Measurements from ENCODE around the gene SLX4IP. TPM values are rescaled to one million over a fixed set of nuclear protein-coding genes. Genes with fewer than 3 reads are reported as not detected.
"Not testable (repeated sequence)": the region's sequence is repeated elsewhere in the genome, so short reads cannot be mapped to it uniquely, and the experiment has no call there.

The SLX4IP gene
- total RNA-seq, 2 donors from 2014 or later = 1.8 to 3.3 TPM

GRCh38 chr20:10577648-10578047 is 142.5 kb downstream of the SLX4IP start:
- no peak for DNase-seq (ENCODE audit: low spot score)
- intact Hi-C loops (cut with DNase I) = no loop called here

- intact Hi-C loops (cut with DNase I) = no loop called here
- DNase-seq (ENCODE audit: low spot score) = no peak
These were observed 143.5 kb downstream of the SLX4IP start for GRCh38 chr20:10578607-10579006.

GRCh38 chr20:10579942-10580341 is 144.8 kb downstream of the SLX4IP start:
- no peak for DNase-seq (ENCODE audit: low spot score)
- intact Hi-C loops (cut with DNase I) = no loop called here

- intact Hi-C loops (cut with DNase I) = no loop called here
- no peak for DNase-seq (ENCODE audit: low spot score)
These were observed 145.6 kb downstream of the SLX4IP start for GRCh38 chr20:10580700-10581099.

- intact Hi-C loops (cut with DNase I) = no loop called here
- no peak for DNase-seq (ENCODE audit: low spot score)
These were observed 146.7 kb downstream of the SLX4IP start for GRCh38 chr20:10581823-10582222.

GRCh38 chr20:10584371-10584770 is 149.3 kb downstream of the SLX4IP start:
- DNase-seq (ENCODE audit: low spot score) = no peak
- intact Hi-C loops (cut with DNase I) = no loop called here

- DNase-seq (ENCODE audit: low spot score) = no peak
- intact Hi-C loops (cut with DNase I) = no loop called here
These were observed 150.2 kb downstream of the SLX4IP start for GRCh38 chr20:10585308-10585707.

GRCh38 chr20:10586296-10586695 is 151.2 kb downstream of the SLX4IP start:
- no peak for DNase-seq (ENCODE audit: low spot score)
- intact Hi-C loops (cut with DNase I) = no loop called here

GRCh38 chr20:10590446-10590845 is 155.3 kb downstream of the SLX4IP start:
- intact Hi-C loops (cut with DNase I); DNase-seq (ENCODE audit: low spot score): not testable (repeated sequence)

GRCh38 chr20:10590950-10591671 is 156.0 kb downstream of the SLX4IP start:
- intact Hi-C loops (cut with DNase I) = loop anchor here in 1 of 2 donors (1.0 kb wide), 1 partner anchor 35 kb away; no protein-coding TSS in a partner anchor
- DNase-seq (ENCODE audit: low spot score) = no peak

GRCh38 chr20:10591946-10592521 is 156.9 kb downstream of the SLX4IP start:
- intact Hi-C loops (cut with DNase I) = loop anchor here in 1 of 2 donors (1.0 kb wide), 1 partner anchor 36 kb away; no protein-coding TSS in a partner anchor
- DNase-seq (ENCODE audit: low spot score) = no peak

GRCh38 chr20:10594296-10594868 is 159.3 kb downstream of the SLX4IP start:
- intact Hi-C loops (cut with DNase I) = no loop called here

GRCh38 chr20:10595266-10595665 is 160.2 kb downstream of the SLX4IP start:
- intact Hi-C loops (cut with DNase I) = no loop called here
- DNase-seq (ENCODE audit: low spot score) = no peak

More at GRCh38 chr20:10594296-10594868, 159.3 kb downstream of the SLX4IP start:
- DNase-seq (ENCODE audit: low spot score) = no peak

- intact Hi-C loops (cut with DNase I) = no loop called here
- DNase-seq (ENCODE audit: low spot score) = no peak
These were observed 160.9 kb downstream of the SLX4IP start for GRCh38 chr20:10595985-10596384.

GRCh38 chr20:10596710-10597121 is 161.6 kb downstream of the SLX4IP start:
- no peak for DNase-seq (ENCODE audit: low spot score)
- intact Hi-C loops (cut with DNase I) = no loop called here

- intact Hi-C loops (cut with DNase I) = no loop called here
- no peak for DNase-seq (ENCODE audit: low spot score)
These were observed 162.5 kb downstream of the SLX4IP start for GRCh38 chr20:10597637-10598036.

- DNase-seq (ENCODE audit: low spot score) = no peak
- intact Hi-C loops (cut with DNase I) = no loop called here
These were observed 167.2 kb downstream of the SLX4IP start for GRCh38 chr20:10602221-10602871.

GRCh38 chr20:10603378-10603777 is 168.3 kb downstream of the SLX4IP start:
- no peak for DNase-seq (ENCODE audit: low spot score)
- intact Hi-C loops (cut with DNase I) = no loop called here

- intact Hi-C loops (cut with DNase I) = no loop called here
- DNase-seq (ENCODE audit: low spot score) = no peak
These were observed 169.1 kb downstream of the SLX4IP start for GRCh38 chr20:10603971-10604864.

Data from posterior vena cava (tissue), 2 donors.